ELR (cell line): Measurements from ENCODE around the gene HTR1B.

Experiments used
- DNase-seq: peaks from one replicate; pipeline ENCODE4 v3.0.0-alpha.2; 2015; ENCODE audit warnings: low read depth

HTR1B gene

DNA sequence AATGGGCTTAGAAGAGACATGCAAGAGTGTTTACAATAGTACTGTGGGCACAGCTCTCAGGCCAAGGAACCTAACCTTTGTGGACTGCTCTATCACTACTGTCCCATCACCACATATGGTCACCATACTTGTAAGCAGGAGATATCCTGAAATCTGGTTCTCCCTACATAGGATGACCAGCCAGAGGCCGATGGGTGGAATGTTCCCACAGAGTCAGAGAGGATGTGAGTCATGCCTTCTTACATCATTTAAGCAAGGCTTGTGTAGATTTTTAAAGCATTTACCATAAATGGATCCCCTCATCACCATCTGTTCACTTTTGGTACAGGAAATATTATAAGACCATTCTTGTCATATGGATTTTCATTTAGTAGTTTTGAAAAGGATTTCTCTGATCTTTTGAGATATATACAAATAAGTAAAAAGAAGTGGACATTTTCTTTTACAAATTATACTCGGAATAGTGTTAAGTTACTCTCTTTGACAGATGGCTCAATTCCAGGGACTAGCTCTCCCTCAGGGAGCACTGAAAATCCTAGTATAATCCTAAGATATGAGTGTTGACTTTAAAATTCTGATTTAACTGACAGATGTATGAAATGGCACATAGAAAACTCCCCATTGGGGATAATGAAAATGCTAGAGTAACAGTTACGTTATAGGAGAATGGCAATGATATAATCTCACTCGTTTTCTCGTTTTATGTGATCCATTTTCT lies 6.6 kb downstream of the HTR1B start:
- DNase-seq, result peak; percentile 99

DNA sequence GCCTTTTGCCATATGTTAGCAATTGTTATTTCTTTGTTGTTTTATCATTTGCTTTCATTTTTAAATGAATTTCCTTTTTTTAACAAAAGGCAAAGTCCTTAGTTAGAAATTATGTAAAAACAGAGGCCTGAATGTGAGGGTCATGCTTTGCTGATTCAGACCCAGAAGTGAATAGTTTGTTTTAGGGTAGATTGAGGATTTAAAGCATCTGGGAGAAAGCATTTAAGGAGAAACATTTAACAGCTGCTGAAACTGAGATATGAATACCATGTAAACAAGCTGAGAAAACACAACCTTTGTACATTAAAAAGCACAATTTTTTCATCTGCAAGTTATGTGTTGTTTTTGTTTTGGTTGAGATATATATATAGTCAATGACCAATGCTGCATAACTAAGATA lies 8.0 kb downstream of the HTR1B start:
- no peak for DNase-seq

DNA sequence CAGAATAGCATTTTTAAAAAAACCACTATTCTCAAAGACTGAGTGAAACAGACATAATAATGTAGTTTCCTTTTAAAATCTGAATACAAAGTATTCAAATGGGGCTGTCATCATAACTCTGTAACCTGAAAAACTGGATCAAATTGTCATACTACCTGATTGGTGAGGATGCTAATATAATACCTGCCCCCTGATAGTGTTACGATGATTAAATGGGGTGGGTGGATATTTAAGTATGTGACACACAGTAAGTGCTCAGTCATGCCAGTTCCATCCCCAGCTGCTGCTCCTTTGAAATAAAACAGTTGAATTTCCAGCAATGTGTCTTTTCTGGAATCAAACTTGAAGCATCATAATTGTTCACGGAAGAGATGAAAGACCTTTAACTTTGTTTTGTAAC lies 8.9 kb downstream of the HTR1B start:
- no peak for DNase-seq

DNA sequence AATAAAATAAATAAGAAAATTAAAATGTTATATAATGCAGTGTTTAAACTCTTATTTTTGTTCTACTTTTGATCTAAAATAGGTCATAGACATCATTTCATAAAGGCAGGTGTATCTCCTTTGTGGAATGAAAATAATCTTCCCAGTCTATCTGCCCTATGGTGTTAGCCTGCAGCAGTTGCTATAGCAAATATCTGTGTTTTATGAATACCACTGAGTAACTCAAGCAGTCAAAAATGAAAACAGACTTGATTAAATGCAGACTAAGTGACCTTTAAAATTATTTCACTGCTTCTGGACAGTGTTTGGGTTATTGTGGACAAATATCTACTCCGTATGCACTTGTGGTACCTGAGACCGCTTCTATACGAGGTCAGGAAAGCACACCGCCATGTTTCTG lies 11.8 kb downstream of the HTR1B start:
- DNase-seq, result no peak

DNA sequence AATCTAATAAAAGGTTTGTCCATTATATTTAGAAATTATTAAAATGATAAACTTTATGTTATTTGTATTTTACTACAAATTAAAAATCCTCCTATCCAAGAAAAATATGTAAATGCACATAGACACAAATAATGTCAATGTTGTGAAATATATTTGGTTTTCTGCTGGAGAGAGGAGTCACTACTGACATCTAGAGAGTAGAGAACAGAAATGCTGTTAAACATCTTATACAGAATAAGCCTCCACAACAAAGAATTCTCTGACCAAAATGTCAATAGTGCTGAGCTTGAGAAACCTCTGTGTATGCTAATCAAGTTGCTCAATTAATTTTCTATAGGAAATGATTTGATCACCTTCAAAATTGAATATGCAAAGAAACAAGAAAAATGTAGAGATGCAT lies 12.4 kb downstream of the HTR1B start:
- DNase-seq, result peak; percentile 44

DNA sequence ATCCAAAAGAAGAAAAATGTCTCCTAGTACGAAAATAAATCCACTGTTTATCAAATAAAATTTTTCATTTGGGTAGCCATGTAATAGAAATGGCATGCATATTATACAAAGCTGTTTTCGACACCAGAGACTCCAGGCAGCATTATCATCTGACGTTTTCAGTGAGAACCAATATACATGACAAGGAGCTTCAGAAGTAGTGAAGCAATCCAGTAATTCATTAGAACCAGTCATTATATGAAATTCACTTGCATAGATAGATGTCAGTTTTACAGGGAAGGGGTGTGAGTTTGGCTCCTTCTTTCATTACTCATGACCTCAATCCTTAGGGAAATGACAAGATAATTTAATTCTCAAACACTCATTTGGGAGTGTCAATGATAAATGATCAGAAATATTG lies 14.7 kb downstream of the HTR1B start:
- no peak for DNase-seq

DNA sequence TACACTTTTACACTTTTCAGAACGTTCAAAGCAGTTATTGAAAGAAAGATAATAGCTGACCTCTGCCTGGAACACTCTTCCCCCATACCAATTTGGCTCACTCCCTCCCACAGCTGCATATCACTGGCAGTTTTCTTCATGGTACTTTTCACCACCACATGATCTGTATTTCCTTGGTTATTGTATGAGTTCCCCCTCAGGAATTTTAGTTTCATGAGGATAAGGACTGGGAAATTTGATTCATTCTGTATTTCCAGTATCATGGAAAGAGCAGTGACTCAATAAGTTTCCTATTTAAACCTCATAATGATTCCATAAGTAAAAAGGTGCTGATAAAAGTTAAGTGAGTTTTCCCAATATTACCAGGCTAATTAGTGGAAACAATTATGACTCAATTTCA lies 16.0 kb downstream of the HTR1B start:
- peak; percentile 74 for DNase-seq

DNA sequence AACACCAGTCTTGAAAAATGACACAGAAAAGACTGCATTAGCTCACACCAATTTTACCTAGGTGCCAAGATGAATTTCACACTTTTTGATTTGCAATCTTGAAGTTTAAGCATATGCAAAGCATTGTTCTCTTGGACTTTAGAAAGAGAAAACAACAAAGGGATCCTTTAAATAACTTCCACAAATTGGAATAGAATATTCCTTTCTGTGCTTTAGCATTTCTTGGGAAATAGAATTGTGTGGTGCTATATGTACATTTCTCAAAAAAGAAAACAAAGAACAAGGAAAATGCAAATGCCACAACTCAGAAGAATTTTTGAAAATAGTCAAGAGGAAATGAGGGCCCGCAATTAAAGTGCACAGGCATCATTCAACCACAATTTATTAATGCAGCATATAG lies 17.0 kb downstream of the HTR1B start:
- no peak for DNase-seq

DNA sequence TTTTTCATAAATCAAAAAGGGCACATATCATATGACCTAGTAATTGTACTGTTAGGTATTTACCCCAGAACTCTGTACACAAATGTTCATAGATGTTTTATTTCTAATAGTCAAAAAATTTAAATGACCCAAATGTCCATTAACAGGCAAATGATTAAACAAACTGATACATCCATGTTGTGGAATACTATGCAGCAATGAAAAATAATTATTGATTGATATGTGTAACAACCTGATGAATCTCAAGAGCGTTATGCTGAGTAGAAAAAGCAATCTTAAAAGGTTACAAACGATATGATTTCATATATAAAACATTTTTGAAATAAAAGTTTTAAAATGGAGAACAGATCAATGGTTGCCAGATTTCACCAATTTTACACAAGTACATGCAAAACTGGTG lies 18.1 kb downstream of the HTR1B start:
- no peak for DNase-seq

DNA sequence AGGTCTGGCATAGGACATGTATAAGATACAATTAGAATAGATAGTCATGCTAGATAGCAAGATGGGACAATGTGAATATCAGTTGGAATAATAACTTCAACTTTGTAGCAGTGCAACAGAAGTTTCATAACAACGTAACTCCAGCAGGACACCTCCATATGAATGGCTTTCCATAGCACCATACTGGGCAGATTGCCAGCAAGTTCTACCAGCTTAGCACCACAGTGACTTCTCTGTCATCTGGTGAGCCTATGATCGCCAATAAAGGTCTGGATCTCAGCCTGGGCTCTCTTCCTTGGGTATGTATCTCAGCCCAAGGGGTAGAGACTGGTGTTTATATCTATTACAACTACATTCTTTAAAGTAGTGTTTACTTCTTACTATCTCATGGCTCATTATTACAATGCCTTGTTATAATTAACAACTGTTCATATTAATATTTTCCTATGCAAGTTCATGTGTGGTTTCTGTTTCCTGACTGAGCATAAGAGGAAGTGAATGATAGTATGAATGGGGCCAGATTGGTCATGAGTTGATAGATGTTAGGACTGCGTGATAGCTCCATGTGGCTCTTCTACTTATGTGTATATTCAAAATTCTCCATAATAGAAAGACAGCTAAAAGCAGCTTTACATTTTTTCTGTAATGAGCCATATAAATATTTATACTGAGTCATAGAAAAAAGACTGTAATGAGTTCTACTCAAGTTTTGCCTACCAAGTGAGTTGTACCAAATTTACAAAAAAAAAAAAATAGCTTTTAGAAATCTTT lies 22.9 kb downstream of the HTR1B start:
- peak; percentile 26 for DNase-seq

DNA sequence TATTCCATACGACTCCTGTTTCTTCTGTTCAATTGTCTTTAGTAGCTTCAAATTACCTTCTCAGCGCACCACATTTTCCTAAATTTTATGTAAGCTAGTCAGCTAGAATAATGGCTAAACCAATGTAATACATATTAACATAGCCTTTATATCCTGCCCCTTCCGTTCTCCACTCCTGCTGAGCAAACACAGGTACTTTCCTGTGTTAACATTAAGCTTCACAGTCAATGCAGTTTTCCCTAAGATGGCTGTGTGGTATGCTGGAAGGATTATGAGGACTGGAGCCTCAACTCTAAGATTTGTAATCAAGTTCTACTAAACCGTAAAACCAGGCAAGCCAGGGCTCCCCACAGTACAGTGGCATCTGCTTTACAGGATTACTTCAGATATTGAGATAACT lies 29.4 kb downstream of the HTR1B start:
- DNase-seq, result no peak

DNA sequence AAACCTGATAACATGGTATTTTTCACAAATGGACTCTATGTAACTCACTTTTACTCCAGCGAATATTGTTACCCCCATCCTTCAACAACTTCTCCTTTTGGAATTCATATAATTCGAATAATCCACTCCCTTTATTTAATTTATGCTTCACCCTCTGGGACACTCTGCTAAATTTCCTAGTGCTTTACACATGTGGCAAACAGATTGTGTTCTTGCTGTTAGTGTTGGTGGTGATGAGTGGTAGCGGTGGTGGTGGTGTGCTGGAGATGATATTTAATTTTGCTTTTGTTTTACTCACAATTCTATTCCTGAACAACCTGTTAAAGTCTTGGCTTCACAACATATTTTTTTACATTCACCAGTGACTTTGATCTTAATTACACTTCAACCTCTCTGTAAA lies 32.8 kb downstream of the HTR1B start:
- DNase-seq, result no peak

DNA sequence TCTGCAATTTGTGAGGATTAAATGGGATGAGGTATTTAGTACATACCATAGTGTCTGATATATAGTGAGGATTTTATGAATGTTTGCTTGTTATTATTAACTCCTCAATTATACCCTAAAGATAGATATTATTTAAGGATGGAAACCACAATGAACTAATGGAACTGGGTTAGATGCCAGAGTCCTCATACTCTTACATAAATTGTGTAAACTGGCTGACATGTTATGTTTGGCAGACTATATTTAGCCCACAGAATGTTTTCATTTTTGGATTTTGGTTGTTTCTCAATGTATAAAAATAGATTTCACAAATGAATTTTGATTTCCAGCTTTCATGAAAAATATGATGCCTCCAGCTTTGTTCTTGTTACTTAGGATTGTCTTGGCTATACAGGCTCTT lies 37.6 kb downstream of the HTR1B start:
- no peak for DNase-seq

DNA sequence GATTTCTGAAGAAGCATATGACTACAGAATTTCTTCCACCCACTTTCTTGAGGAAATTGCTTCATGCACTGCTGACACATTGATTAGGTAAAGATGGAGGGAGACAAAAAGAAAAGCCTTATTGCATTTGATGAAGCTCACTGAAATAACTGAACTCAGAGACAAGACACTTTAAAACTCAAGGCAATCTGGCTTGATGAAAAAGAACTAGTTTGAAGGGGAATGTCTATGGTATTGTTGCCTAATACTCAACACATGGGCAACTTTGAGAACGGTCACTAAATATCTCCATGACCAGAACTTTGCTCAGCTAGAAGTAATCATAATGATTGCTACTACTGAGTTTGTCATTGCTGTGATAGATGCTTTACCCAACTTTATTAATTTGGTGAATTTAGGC lies 38.1 kb downstream of the HTR1B start:
- no peak for DNase-seq

DNA sequence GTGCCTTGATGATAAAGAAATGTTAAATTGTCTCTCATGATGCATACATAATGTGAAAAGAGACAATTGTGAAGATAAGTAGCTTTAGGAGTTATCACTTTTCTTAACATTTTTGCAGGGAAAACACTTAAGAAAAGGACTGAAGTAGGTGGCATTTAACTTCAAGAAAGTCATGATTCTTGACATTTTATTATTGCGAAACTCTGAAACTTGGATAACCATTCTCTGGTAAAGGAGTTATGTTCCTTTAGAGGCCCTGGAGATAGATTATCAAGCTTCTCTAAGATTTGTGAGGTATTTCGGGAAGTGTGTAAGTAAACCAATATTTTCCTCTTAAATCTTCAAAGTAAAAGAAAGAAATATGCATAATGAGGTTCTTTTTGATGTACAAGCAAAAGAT lies 38.5 kb downstream of the HTR1B start:
- DNase-seq, result no peak

DNA sequence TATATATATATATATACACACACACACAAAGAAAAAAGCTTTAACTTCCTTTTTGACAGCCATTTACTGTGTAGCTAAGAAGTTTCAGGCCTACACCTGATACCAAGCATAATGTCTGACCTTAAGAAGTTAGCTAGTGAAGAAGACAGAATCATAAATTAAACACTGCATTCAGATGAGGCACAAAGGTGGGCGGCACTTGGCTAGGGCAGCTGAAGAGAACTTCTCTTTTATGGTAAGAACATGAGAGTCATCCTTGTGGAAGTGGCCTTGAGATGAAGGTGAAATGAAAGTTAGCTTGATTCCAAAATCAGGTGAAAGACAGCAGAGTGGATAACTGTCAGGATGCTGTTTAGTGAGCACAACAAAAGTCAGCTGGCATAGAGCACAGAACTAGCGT lies 46.5 kb downstream of the HTR1B start:
- no peak for DNase-seq

DNA sequence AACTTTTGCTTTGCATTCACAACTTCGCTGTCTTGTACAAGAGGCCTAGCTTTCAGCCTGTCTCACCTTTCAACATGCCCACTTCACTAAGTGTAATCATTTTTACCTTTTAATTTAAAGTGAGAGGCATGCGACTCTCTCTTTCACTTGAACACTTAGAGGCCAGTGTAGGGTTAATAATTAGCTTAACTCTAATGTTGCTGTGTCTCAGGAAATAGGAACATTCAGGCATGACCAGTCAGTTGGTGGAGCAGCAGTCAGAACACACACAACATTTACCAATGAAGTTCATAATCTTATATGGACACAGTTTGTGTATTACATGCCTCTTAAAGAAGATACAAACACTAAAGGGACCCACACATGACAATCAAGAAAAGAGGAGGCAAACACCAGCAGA lies 47.6 kb downstream of the HTR1B start:
- DNase-seq, result no peak
